HL-60 (cell line): ENCODE measurements around the gene CTRB2.

Experiments used
- DNase-seq, 2 experiments: peaks; one replicate each; pipeline ENCODE4 v3.0.0-alpha.2; 2010 to 2020; ENCODE audit warnings: low read depth in 1 of 2, low spot score in 1 of 2
- H3K27ac ChIP-seq: fragments of 250-450 bp; sonication (Bioruptor Pico); replicated peaks from 2 replicates; pipeline ENCODE4 v1.5.1; 2020; ENCODE audit warnings: mild to moderate bottlenecking, moderate library complexity
- H3K27me3 ChIP-seq: fragments of 250-450 bp; sonication (Bioruptor Pico); 2 replicates; pipeline ENCODE4 v1.5.1; 2021; ENCODE audit warnings: mild to moderate bottlenecking, moderate library complexity; ENCODE audit not compliant: insufficient read depth, poor library complexity, severe bottlenecking
- H3K4me3 ChIP-seq: replicated peaks from 2 replicates; pipeline ENCODE4 v1.5.1; 2011; ENCODE audit warnings: mild to moderate bottlenecking, control low read depth, low read length; ENCODE audit not compliant: insufficient read depth
- CTCF ChIP-seq: IDR thresholded peaks from one replicate; pipeline ENCODE4 v1.5.1; 2011; ENCODE audit warnings: low read length, control low read depth, inconsistent platforms; ENCODE audit not compliant: insufficient read depth
- GABPA ChIP-seq: IDR thresholded peaks from 2 replicates; pipeline ENCODE4 v1.6.1; 2012; ENCODE audit warnings: low read depth
- POLR2AphosphoS5 ChIP-seq: IDR thresholded peaks from 2 replicates; pipeline ENCODE4 v1.6.1; 2012; ENCODE audit warnings: low read depth
- REST ChIP-seq: IDR thresholded peaks from 2 replicates; pipeline ENCODE4 v1.6.1; 2012; ENCODE audit warnings: low read depth; ENCODE audit not compliant: insufficient replicate concordance
- SPI1 ChIP-seq: IDR thresholded peaks from 2 replicates; pipeline ENCODE4 v1.6.1; 2012; ENCODE audit warnings: low read depth, mild to moderate bottlenecking, borderline replicate concordance

CTRB2 gene

GRCh38 chr16:75250809-75251279 lies 43.9 kb upstream of the CTRB2 start:
- peaks cover 78% of the 10 kb centered on the region for H3K27me3 ChIP-seq
- TF ChIP-seq CTCF (no peak), SPI1 (no peak), REST (no peak), POLR2AphosphoS5 (no peak), GABPA (no peak)
- no peak overlapping the region for H3K27ac ChIP-seq
- H3K4me3 ChIP-seq, result no peak overlapping the region
- DNase-seq, result no peak

- Histone ChIP-seq H3K27me3 (peaks cover 75% of the 10 kb centered on the region), H3K4me3 (no peak overlapping the region), H3K27ac (no peak overlapping the region)
- no peak for TF ChIP-seq SPI1
- no peak for TF ChIP-seq CTCF
- no peak for TF ChIP-seq REST
- TF ChIP-seq POLR2AphosphoS5, result no peak
- TF ChIP-seq GABPA, result no peak
- no peak for DNase-seq
Observed at GRCh38 chr16:75250089-75250808, 43.3 kb upstream of the CTRB2 start.

- H3K4me3 ChIP-seq, result no peak overlapping the region
- no peak for DNase-seq
- no peak overlapping the region for H3K27ac ChIP-seq
- TF ChIP-seq CTCF (no peak), GABPA (no peak), REST (no peak)
- peaks cover 67% of the 10 kb centered on the region for H3K27me3 ChIP-seq
Observed at GRCh38 chr16:75249441-75249840, 42.5 kb upstream of the CTRB2 start.
